ENCODE measurements around the gene SMARCD3.

DNA sequence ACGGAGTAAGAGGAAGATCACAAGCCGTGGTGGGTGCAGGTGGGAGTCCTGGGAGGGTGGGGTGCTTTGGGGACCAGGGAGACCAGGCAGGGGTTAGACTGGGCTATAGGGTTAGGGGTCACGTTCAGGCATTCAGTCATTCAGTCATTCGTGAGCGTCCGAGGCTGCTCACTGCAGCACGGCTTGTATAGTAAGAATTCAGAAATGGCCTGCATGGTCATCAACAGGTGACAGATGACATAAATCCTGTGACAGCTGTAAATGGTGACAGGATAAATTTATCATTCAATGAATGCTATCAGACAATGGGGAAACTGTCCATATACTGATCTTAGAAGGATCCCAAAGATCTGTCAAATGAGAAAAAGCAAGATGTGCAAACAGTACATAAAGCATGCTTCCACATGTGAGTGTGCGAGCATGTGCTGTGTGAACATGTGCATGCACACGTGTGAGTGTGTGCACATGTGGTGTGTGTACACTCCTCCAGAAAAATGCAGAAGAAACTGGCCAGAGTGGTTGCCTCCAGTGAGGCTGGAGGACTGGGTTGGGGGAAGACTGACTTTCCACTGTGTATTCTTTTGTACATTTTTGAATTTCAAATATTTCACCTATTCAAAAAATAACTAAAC is 32.0 kb upstream of the SMARCD3 start:
- TF ChIP-seq, protein P1, sequence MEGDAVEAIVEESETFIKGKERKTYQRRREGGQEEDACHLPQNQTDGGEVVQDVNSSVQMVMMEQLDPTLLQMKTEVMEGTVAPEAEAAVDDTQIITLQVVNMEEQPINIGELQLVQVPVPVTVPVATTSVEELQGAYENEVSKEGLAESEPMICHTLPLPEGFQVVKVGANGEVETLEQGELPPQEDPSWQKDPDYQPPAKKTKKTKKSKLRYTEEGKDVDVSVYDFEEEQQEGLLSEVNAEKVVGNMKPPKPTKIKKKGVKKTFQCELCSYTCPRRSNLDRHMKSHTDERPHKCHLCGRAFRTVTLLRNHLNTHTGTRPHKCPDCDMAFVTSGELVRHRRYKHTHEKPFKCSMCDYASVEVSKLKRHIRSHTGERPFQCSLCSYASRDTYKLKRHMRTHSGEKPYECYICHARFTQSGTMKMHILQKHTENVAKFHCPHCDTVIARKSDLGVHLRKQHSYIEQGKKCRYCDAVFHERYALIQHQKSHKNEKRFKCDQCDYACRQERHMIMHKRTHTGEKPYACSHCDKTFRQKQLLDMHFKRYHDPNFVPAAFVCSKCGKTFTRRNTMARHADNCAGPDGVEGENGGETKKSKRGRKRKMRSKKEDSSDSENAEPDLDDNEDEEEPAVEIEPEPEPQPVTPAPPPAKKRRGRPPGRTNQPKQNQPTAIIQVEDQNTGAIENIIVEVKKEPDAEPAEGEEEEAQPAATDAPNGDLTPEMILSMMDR (conservative IDR thresholded peaks at IDR 0.05; ENCODE audit: low read depth, low read length), result no peak
- TF ChIP-seq, protein P2, sequence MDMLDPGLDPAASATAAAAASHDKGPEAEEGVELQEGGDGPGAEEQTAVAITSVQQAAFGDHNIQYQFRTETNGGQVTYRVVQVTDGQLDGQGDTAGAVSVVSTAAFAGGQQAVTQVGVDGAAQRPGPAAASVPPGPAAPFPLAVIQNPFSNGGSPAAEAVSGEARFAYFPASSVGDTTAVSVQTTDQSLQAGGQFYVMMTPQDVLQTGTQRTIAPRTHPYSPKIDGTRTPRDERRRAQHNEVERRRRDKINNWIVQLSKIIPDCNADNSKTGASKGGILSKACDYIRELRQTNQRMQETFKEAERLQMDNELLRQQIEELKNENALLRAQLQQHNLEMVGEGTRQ (IDR thresholded peaks at IDR 0.05; ENCODE audit: low read depth, low read length), result no peak
- no peak for TF ChIP-seq RFX5 (IDR thresholded peaks at IDR 0.05; ENCODE audit: low read depth, low read length)
- no peak for TF ChIP-seq MAZ (IDR thresholded peaks at IDR 0.05; ENCODE audit: borderline replicate concordance, low read depth, low read length)
- no peak for TF ChIP-seq POLR2A (IDR thresholded peaks at IDR 0.05; ENCODE audit: low read depth, low read length)
- no peak for TF ChIP-seq RAD21 (IDR thresholded peaks at IDR 0.05; ENCODE audit: low read length)
- TF ChIP-seq MAFK (IDR thresholded peaks at IDR 0.05; ENCODE audit: low read depth, low read length), result no peak
- no peak for TF ChIP-seq MXI1 (IDR thresholded peaks at IDR 0.05; ENCODE audit: borderline replicate concordance, low read depth, low read length)
- TF ChIP-seq, protein P3, sequence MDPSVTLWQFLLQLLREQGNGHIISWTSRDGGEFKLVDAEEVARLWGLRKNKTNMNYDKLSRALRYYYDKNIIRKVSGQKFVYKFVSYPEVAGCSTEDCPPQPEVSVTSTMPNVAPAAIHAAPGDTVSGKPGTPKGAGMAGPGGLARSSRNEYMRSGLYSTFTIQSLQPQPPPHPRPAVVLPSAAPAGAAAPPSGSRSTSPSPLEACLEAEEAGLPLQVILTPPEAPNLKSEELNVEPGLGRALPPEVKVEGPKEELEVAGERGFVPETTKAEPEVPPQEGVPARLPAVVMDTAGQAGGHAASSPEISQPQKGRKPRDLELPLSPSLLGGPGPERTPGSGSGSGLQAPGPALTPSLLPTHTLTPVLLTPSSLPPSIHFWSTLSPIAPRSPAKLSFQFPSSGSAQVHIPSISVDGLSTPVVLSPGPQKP (IDR thresholded peaks at IDR 0.05; ENCODE audit: borderline replicate concordance, low read depth, low read length), result no peak
